SK-N-SH (cell line): ENCODE measurements around the gene PLK3. TPM values are rescaled to one million over a fixed set of nuclear protein-coding genes. Genes with fewer than 3 reads are reported as not detected.

Experiments used
- CTCF ChIA-PET: fragments of 300-600, 350-600 bp; formaldehyde crosslinking; extraction: SDS; loops from one replicate; lab custom pipeline; 2021; lab: Yijun Ruan, JAX
- POLR2A ChIA-PET: fragments of 350-600 bp; sonication (Branson Sonifier 250); formaldehyde crosslinking; extraction: SDS; loops from one replicate; lab custom pipeline; 2020; ENCODE audit warnings: antibody characterized with exemption, inconsistent platforms; lab: Yijun Ruan, JAX
- DNase-seq: peaks from one replicate; pipeline ENCODE4 v3.0.0; 2012
- H2AFZ ChIP-seq: fragments of 200-600 bp; sonication (generic); 2 replicates; pipeline ENCODE4 v1.8.1; 2016; ENCODE audit warnings: antibody characterized with exemption, mild to moderate bottlenecking, low read depth
- H3F3A ChIP-seq: fragments of 200-600 bp; sonication (generic); replicated peaks from 2 replicates; pipeline ENCODE3; 2016; ENCODE audit warnings: antibody characterized with exemption, mild to moderate bottlenecking; ENCODE audit not compliant: insufficient read depth
- H3K27ac ChIP-seq, 2 experiments: fragments of 200-500 bp in 1 of 2; fragments of 200-600 bp in 1 of 2; sonication (Bioruptor generic) in 1 of 2; sonication (generic), shearing (Covaris generic) in 1 of 2; 2 replicates each; pipeline versions ENCODE4 v1.5.1 to v1.6.1; 2014 to 2016; ENCODE audit warnings: low read depth in 2 of 2, inconsistent platforms in 1 of 2, low read length in 1 of 2, mild to moderate bottlenecking in 1 of 2, mixed read lengths in 1 of 2
- H3K27me3 ChIP-seq: fragments of 200-600 bp; sonication (generic), shearing (Covaris generic); 2 replicates; pipeline ENCODE4 v1.6.1; 2016; ENCODE audit warnings: mixed run types; ENCODE audit not compliant: insufficient read depth
- H3K36me3 ChIP-seq, 2 experiments: fragments of 200-500 bp in 1 of 2; fragments of 200-600 bp in 1 of 2; sonication (Bioruptor generic) in 1 of 2; sonication (generic) in 1 of 2; replicated peaks in 1 of 2; 2 replicates each; pipeline versions ENCODE3 to v1.5.1; 2014 to 2016; ENCODE audit warnings: low read length in 1 of 2, mild to moderate bottlenecking in 1 of 2; ENCODE audit not compliant: insufficient read depth in 2 of 2, control insufficient read depth in 1 of 2
- H3K4me1 ChIP-seq, 2 experiments: fragments of 200-500 bp in 1 of 2; fragments of 200-600 bp in 1 of 2; sonication (Bioruptor generic) in 1 of 2; sonication (generic), shearing (Covaris generic) in 1 of 2; 2 replicates each; pipeline versions ENCODE4 v1.5.1 to v1.6.1; 2014 to 2016; ENCODE audit warnings: low read depth in 1 of 2, low read length in 1 of 2, mixed run types in 1 of 2; ENCODE audit not compliant: insufficient read depth in 2 of 2, control insufficient read depth in 1 of 2
- H3K4me2 ChIP-seq: fragments of 200-600 bp; sonication (generic), shearing (Covaris generic); 2 replicates; pipeline ENCODE4 v1.6.1; 2017; ENCODE audit warnings: mixed run types
- H3K4me3 ChIP-seq, 2 experiments: fragments of 200-500 bp in 1 of 2; fragments of 200-600 bp in 1 of 2; sonication (Bioruptor generic) in 1 of 2; sonication (generic), shearing (Covaris generic) in 1 of 2; 2 replicates each; pipeline versions ENCODE4 v1.5.1 to v1.8.1; 2014 to 2016; ENCODE audit warnings: low read depth in 2 of 2, inconsistent platforms in 1 of 2, low read length in 1 of 2, mild to moderate bottlenecking in 1 of 2, mixed read lengths in 1 of 2, moderate library complexity in 1 of 2
- H3K79me2 ChIP-seq: fragments of 200-600 bp; sonication (generic); 2 replicates; pipeline ENCODE4 v1.8.1; 2017; ENCODE audit warnings: mild to moderate bottlenecking; ENCODE audit not compliant: insufficient read depth
- H3K9ac ChIP-seq: fragments of 200-600 bp; sonication (generic); 2 replicates; pipeline ENCODE4 v1.6.1; 2017; ENCODE audit warnings: mixed run types
- H3K9me2 ChIP-seq: fragments of 200-600 bp; sonication (generic); 2 replicates; pipeline ENCODE4 v1.6.1; 2017; ENCODE audit warnings: mixed run types
- H3K9me3 ChIP-seq: fragments of 200-600 bp; sonication (generic); 2 replicates; pipeline ENCODE4 v1.6.1; 2017; ENCODE audit warnings: mixed run types, mild to moderate bottlenecking, moderate library complexity
- H4K20me1 ChIP-seq: fragments of 200-600 bp; sonication (generic); 2 replicates; pipeline ENCODE4 v1.6.1; 2017; ENCODE audit warnings: mild to moderate bottlenecking, mixed run types; ENCODE audit not compliant: insufficient read depth
- FOSL2 ChIP-seq: IDR thresholded peaks from 2 replicates; pipeline ENCODE4 v1.4.0; 2012; ENCODE audit warnings: low read depth, mild to moderate bottlenecking, moderate library complexity, borderline replicate concordance
- IRF3 ChIP-seq: fragments of 150-350 bp; IDR thresholded peaks from 2 replicates; pipeline ENCODE4 v1.6.1; 2016; ENCODE audit warnings: mild to moderate bottlenecking, low read depth, low read length
- JUND ChIP-seq: IDR thresholded peaks from 2 replicates; pipeline ENCODE4 v1.4.0; 2012
- MAX ChIP-seq: IDR thresholded peaks from 2 replicates; pipeline ENCODE4 v1.4.0; 2012; ENCODE audit warnings: low read depth
- MXI1 ChIP-seq: IDR thresholded peaks from 2 replicates; pipeline ENCODE4 v1.6.1; 2012; ENCODE audit warnings: mild to moderate bottlenecking, low read depth, low read length, improper control_type of control experiment
- NFIC ChIP-seq: IDR thresholded peaks from 2 replicates; pipeline ENCODE4 v1.4.0; 2012; ENCODE audit warnings: borderline replicate concordance
- NRF1 ChIP-seq: IDR thresholded peaks from 2 replicates; pipeline ENCODE4 v1.6.1; 2012; ENCODE audit warnings: low read depth, mild to moderate bottlenecking, low read length
- POLR2AphosphoS5 ChIP-seq: IDR thresholded peaks from 2 replicates; pipeline ENCODE4 v1.6.1; 2012; ENCODE audit warnings: low read depth, low read length
- RAD21 ChIP-seq: IDR thresholded peaks from 2 replicates; pipeline ENCODE4 v1.6.1; 2012; ENCODE audit warnings: mild to moderate bottlenecking, low read length
- RCOR1 ChIP-seq: fragments of 150-350 bp; IDR thresholded peaks from 2 replicates; pipeline ENCODE4 v1.6.1; 2017; ENCODE audit warnings: antibody characterized with exemption, low read length
- REST ChIP-seq: IDR thresholded peaks from 2 replicates; pipeline ENCODE4 v1.6.1; 2012; ENCODE audit warnings: mild to moderate bottlenecking, low read depth, low read length, moderate library complexity
- RXRA ChIP-seq: IDR thresholded peaks from 2 replicates; pipeline ENCODE4 v1.4.0; 2012; ENCODE audit warnings: low read depth, mild to moderate bottlenecking, borderline replicate concordance
- SIN3A ChIP-seq: IDR thresholded peaks from 2 replicates; pipeline ENCODE4 v1.6.1; 2012; ENCODE audit warnings: low read depth, mild to moderate bottlenecking, low read length, moderate library complexity, borderline replicate concordance
- SMC3 ChIP-seq: IDR thresholded peaks from 2 replicates; pipeline ENCODE4 v1.6.1; 2012; ENCODE audit warnings: low read depth, low read length, improper control_type of control experiment
- TAF1 ChIP-seq: IDR thresholded peaks from 2 replicates; pipeline ENCODE4 v1.6.1; 2012; ENCODE audit warnings: low read depth, mild to moderate bottlenecking, low read length, moderate library complexity, borderline replicate concordance
- USF1 ChIP-seq: IDR thresholded peaks from 2 replicates; pipeline ENCODE4 v1.4.0; 2012; ENCODE audit warnings: low read depth, borderline replicate concordance
- YY1 ChIP-seq: IDR thresholded peaks from 2 replicates; pipeline ENCODE4 v1.4.0; 2012; ENCODE audit warnings: low read depth, mild to moderate bottlenecking
- WGBS: methylation state at CpG from one replicate; pipeline ENCODE4 v1.1.6; 2017; ENCODE audit warnings: low lambda C conversion rate; 5-methylcytosine and 5-hydroxymethylcytosine counted together
- polyA plus RNA-seq, 3 experiments: library from polyadenylated mRNA; depleted of rRNA; stranded (reverse); fragments of >200 nt; gene quantifications; 2 replicates each; pipeline ENCODE4 v1.2.3, GENCODE V29; 2012

The PLK3 gene
- polyA plus RNA-seq, 1 of the 3 experiments (the other 2 are of a cell fraction) = 82.8 TPM

GRCh38 chr1:44853201-44853600 lies 53.0 kb downstream of the PLK3 start:
- 99% methylated on average over 6 of the region's 6 CpGs for WGBS
- TF ChIP-seq MAX (no peak), FOSL2 (no peak), IRF3 (no peak), SIN3A (no peak), JUND (no peak), RCOR1 (no peak), NFIC (no peak), SMC3 (no peak), RAD21 (no peak), TAF1 (no peak), YY1 (no peak), NRF1 (no peak)
- H3K79me2 ChIP-seq = no peaks in the 10 kb centered on the region
- no peaks in the 10 kb centered on the region for H3K27me3 ChIP-seq
- no peaks in the 10 kb centered on the region for H3K9me3 ChIP-seq
- no peaks in the 10 kb centered on the region for H4K20me1 ChIP-seq
- no peak overlapping the region for H3K9ac ChIP-seq
- H3K27ac ChIP-seq = no peak overlapping the region
- H3K36me3 ChIP-seq = no peaks in the 10 kb centered on the region
- H3K4me3 ChIP-seq = no peak overlapping the region
- H3K9me2 ChIP-seq = no peaks in the 10 kb centered on the region
- ChIA-PET POLR2A (no interaction called here), CTCF (no interaction called here)
- no peak for DNase-seq
- H3F3A ChIP-seq = no peaks in the 10 kb centered on the region
- H3K4me1 ChIP-seq = no peaks in the 10 kb centered on the region
- no peak overlapping the region for H3K4me2 ChIP-seq
- H2AFZ ChIP-seq = no peak overlapping the region

- Histone ChIP-seq H3K9ac (no peak overlapping the region), H3F3A (no peaks in the 10 kb centered on the region), H3K4me2 (no peak overlapping the region), H3K4me1 (no peaks in the 10 kb centered on the region), H3K79me2 (no peaks in the 10 kb centered on the region), H2AFZ (no peak overlapping the region), H3K27ac (no peak overlapping the region), H3K36me3 (no peaks in the 10 kb centered on the region), H3K27me3 (no peaks in the 10 kb centered on the region), H4K20me1 (no peaks in the 10 kb centered on the region), H3K9me2 (no peaks in the 10 kb centered on the region), H3K9me3 (no peaks in the 10 kb centered on the region), H3K4me3 (no peak overlapping the region)
- ChIA-PET POLR2A (no interaction called here), CTCF (interaction anchor here (0.7 kb wide), 1 partner anchor 1621 kb away, joined by 3 read pairs; no protein-coding TSS in a partner anchor)
- TF ChIP-seq MXI1 (no peak), MAX (no peak), USF1 (no peak), REST (no peak), POLR2AphosphoS5 (no peak), RCOR1 (no peak), RXRA (no peak)
- DNase-seq = no peak
- WGBS = 100% methylated on average over 1 of the region's 1 CpG
Measured at GRCh38 chr1:44854970-44855369, 54.8 kb downstream of the PLK3 start.
